Measurements from ENCODE around the gene FAM72A. TPM values are rescaled to one million over a fixed set of nuclear protein-coding genes. Genes with fewer than 3 reads are reported as not detected.
"Not testable (repeated sequence)": the region's sequence is repeated elsewhere in the genome, so short reads cannot be mapped to it uniquely, and the experiment has no call there.

Gene FAM72A
- total RNA-seq, 1 donor from 2014 or later: 1.6 TPM

DNA sequence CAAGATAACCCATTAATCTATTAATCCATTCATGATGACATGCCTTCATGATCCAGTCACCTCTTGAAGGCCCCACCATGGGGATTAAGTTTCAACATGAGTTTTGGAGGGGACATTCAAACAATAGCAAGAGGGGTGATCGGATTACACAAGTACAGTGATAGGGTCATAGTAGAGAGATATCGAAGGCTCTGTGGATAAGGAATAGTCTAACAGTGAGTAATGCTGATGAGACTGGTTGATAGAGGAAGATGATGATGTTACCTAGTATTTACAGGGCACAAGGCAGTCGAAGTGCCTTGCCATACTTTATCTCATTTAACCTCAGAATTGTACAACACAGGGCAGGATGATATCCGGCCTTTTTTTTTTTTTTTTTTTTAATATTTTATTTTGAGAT, 18.9 kb upstream of the FAM72A start:
- H3K36me3 ChIP-seq (ENCODE audit: control insufficient read depth, insufficient read depth, low read length); H3K4me3 ChIP-seq (ENCODE audit: low read depth, low read length); H3K27me3 ChIP-seq (ENCODE audit: control insufficient read depth, insufficient read depth, low read length); DNase-seq (ENCODE audit: low read depth): not testable (repeated sequence)

DNA sequence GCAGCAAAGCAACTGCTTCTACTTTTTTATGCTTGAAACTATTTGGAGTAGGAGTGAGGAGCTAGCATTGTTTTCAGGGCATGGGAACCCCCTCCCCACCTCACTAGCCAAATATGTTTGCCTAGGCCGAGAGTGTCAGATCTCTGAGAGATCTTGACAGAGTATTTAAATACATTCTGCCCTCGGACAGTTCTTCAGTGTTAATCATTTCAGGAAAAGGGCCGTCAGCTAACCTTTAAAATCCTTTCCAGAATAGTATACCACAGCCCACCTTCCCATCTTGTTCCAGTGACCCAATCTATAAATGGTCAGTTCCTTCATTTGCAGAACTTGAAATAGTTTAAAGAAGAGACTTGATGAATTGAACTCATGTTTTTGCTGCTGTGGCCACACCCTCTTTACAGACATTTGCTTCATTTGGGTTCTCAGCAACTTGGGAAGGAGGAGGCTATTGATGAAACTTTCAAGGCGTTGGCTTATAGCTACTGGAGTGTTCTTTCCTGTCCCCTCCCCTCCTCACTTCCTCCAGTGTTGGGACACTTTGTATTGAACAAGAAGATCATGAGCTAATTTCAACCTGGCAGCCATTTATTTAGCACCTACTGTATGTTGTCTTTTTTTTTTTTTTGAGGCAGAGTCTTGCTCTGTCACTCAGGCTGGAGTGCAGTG, 17.8 kb upstream of the FAM72A start:
- H3K4me3 ChIP-seq (ENCODE audit: low read depth, low read length); H3K36me3 ChIP-seq (ENCODE audit: control insufficient read depth, insufficient read depth, low read length); DNase-seq (ENCODE audit: low read depth); H3K27me3 ChIP-seq (ENCODE audit: control insufficient read depth, insufficient read depth, low read length): not testable (repeated sequence)

- H3K36me3 ChIP-seq (ENCODE audit: control insufficient read depth, insufficient read depth, low read length); DNase-seq (ENCODE audit: low read depth); H3K27me3 ChIP-seq (ENCODE audit: control insufficient read depth, insufficient read depth, low read length); H3K4me3 ChIP-seq (ENCODE audit: low read depth, low read length): not testable (repeated sequence)
Measured at GRCh38 chr1:206219514-206220331, 17.1 kb upstream of the FAM72A start.

GRCh38 chr1:206218765-206219164, 16.1 kb upstream of the FAM72A start:
- DNase-seq (ENCODE audit: low read depth); H3K36me3 ChIP-seq (ENCODE audit: control insufficient read depth, insufficient read depth, low read length); H3K27me3 ChIP-seq (ENCODE audit: control insufficient read depth, insufficient read depth, low read length); H3K4me3 ChIP-seq (ENCODE audit: low read depth, low read length): not testable (repeated sequence)

- DNase-seq (ENCODE audit: low read depth); H3K27me3 ChIP-seq (ENCODE audit: control insufficient read depth, insufficient read depth, low read length); H3K36me3 ChIP-seq (ENCODE audit: control insufficient read depth, insufficient read depth, low read length); H3K4me3 ChIP-seq (ENCODE audit: low read depth, low read length): not testable (repeated sequence)
Measured at GRCh38 chr1:206218285-206218684, 15.6 kb upstream of the FAM72A start.

GRCh38 chr1:206215600-206216392, 13.2 kb upstream of the FAM72A start:
- DNase-seq (ENCODE audit: low read depth); H3K27me3 ChIP-seq (ENCODE audit: control insufficient read depth, insufficient read depth, low read length); H3K4me3 ChIP-seq (ENCODE audit: low read depth, low read length); H3K36me3 ChIP-seq (ENCODE audit: control insufficient read depth, insufficient read depth, low read length): not testable (repeated sequence)

- not testable (repeated sequence) for H3K4me3 ChIP-seq (ENCODE audit: low read depth, low read length); H3K27me3 ChIP-seq (ENCODE audit: control insufficient read depth, insufficient read depth, low read length); H3K36me3 ChIP-seq (ENCODE audit: control insufficient read depth, insufficient read depth, low read length); DNase-seq (ENCODE audit: low read depth)
Measured at GRCh38 chr1:206210802-206211201, 8.2 kb upstream of the FAM72A start.

GRCh38 chr1:206205569-206205968, 2.9 kb upstream of the FAM72A start:
- DNase-seq (ENCODE audit: low read depth); H3K4me3 ChIP-seq (ENCODE audit: low read depth, low read length); H3K27me3 ChIP-seq (ENCODE audit: control insufficient read depth, insufficient read depth, low read length); H3K36me3 ChIP-seq (ENCODE audit: control insufficient read depth, insufficient read depth, low read length): not testable (repeated sequence)

GRCh38 chr1:206204871-206205270, 2.2 kb upstream of the FAM72A start:
- peak overlapping the region; percentile 37 for H3K4me3 ChIP-seq (ENCODE audit: low read depth, low read length)
- not testable (repeated sequence) for H3K27me3 ChIP-seq (ENCODE audit: control insufficient read depth, insufficient read depth, low read length); DNase-seq (ENCODE audit: low read depth); H3K36me3 ChIP-seq (ENCODE audit: control insufficient read depth, insufficient read depth, low read length)

DNA sequence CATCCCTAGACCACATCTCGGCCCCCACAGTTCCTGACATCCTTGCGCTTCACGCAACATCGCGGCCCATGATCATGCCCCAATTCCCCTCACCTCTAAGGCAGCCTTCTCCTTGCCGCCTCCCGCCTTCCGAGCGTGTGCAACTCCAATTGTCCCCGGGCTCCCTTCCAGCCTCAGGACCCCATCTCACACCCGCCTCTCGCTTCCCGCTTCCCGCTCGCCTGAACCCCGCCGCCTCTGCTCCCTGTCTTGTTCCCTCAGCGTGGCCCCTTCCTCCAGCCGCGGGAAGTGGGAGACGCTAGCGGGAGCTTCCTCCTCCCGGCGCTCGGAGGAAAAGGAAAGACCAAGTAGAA, 1.5 kb upstream of the FAM72A start:
- H3K27me3 ChIP-seq (ENCODE audit: control insufficient read depth, insufficient read depth, low read length); DNase-seq (ENCODE audit: low read depth); H3K36me3 ChIP-seq (ENCODE audit: control insufficient read depth, insufficient read depth, low read length): not testable (repeated sequence)
- H3K4me3 ChIP-seq (ENCODE audit: low read depth, low read length): peak overlapping the region; percentile 45

GRCh38 chr1:206203364-206204158, 922 bp upstream of the FAM72A start, which contains the start of gene SRGAP2:
SRGAP2 (plus strand) TSS chr1:206203541; CDS start chr1:206205971, 2,430 bp downstream.
- H3K27me3 ChIP-seq (ENCODE audit: control insufficient read depth, insufficient read depth, low read length); DNase-seq (ENCODE audit: low read depth): not testable (repeated sequence)
- H3K4me3 ChIP-seq (ENCODE audit: low read depth, low read length): peak within 1 kb of the TSS; percentile 51

DNA sequence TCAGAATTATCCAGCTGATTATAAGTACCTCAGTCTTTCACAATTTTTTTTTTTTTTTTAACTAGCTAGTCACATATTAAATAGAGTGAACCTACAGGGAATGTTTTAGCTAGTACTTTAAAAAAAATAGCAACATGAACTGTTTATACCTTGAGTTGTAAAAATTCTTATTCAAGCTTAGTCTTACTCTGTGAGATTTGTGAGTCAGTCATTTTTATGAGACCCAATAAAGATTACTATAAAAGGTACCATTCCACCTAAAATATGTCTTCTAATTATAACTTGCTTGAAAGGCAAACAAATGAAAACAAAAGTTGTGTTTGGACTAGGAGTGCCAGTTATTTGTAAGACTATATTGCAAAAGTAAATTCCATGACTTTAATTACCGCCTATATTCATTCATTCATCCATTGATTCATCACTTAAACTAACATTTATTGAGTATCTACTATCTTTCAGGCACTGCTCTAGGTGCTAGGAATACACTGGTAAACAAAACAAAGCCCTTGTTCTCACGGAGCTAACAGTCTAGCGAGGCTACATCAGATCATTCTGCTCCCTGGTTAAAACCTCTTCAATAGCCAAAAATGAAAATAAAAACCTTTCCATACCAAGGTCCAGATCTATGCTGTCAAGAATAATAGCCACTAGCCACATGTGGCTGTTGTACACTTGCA, 5.8 kb downstream of the FAM72A start:
- H3K27me3 ChIP-seq (ENCODE audit: control insufficient read depth, insufficient read depth, low read length); DNase-seq (ENCODE audit: low read depth); H3K36me3 ChIP-seq (ENCODE audit: control insufficient read depth, insufficient read depth, low read length); H3K4me3 ChIP-seq (ENCODE audit: low read depth, low read length): not testable (repeated sequence)

More at GRCh38 chr1:206203364-206204158, 922 bp upstream of the FAM72A start, which contains the start of gene SRGAP2:
- H3K36me3 ChIP-seq (ENCODE audit: control insufficient read depth, insufficient read depth, low read length): not testable (repeated sequence)

DNA sequence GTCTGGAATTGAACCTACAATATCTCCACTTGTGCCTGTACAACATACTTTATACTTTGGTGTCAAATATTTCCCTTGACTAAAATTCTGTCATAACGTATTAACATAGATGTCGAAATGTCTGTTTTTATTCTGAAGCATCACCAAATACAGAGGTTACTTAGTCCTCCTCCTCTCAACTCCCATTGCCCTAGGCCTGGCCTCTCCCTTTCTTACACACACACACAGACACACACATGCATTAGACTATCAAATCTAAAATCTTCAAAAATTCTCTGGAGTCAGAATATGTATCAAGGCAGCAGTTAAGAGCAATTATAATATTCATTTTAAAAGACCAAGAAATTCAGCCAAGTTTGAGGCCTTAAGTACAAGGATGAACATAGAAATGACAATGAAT, 7.5 kb downstream of the FAM72A start:
- not testable (repeated sequence) for DNase-seq (ENCODE audit: low read depth); H3K4me3 ChIP-seq (ENCODE audit: low read depth, low read length); H3K27me3 ChIP-seq (ENCODE audit: control insufficient read depth, insufficient read depth, low read length); H3K36me3 ChIP-seq (ENCODE audit: control insufficient read depth, insufficient read depth, low read length)

All from kidney epithelial cell (primary cell).